ENCODE data around the gene TROAP. TPM values are rescaled to one million over a fixed set of nuclear protein-coding genes. Genes with fewer than 3 reads are reported as not detected.
A peak's percentile ranks its signal among the peaks of the same experiment; 100 is the strongest.

Gene TROAP
- total RNA-seq, 1 donor from 2014 or later, result 40.0 TPM

DNA sequence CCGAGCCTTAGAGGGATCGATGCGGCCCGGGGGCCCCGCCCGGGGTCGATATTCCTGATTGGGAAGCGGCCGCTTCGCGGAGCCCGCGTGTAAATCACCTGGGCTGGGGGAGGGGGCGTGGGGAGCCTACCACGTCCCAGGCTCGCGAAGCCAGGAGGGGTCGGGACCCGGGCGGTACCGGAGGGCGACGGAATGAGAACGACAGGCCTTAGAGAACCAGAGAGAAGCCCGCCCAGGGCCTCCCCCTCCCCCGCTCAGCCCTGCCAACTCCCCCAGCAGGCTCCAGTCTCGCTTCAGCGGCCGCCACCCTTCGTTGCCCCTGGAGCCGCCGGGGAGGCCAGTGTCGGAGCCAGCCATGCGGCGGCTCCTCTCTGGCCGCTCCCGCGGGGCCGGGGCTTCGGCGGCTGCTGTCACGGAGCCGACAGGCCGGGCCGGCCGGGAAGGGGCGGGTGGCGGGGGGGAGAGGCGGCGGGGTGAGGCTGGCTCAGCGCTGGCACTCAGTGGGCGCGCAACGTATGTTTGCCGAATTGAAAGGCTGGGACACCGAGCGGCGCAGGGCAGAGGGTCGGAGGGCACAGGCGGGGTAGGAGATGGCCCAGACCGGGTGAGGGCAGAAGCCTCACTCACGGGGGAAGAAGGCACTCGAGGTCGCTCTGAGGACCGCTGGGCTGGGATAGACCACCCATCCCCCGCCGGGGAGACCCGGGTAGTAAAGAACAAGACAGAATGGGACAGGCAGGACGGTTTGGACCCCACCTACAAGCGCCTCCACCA is 22.2 kb downstream of the TROAP start:
- Histone ChIP-seq H3K4me2 (peak overlapping the region; percentile 88), H3K4me1 (peaks cover 50% of the 10 kb centered on the region), H3K27ac (no peak overlapping the region), H2AFZ (replicated peaks) (no peak overlapping the region), H3K9me3 (ENCODE audit: low read depth) (no peaks in the 10 kb centered on the region), H3K36me3 (no peaks in the 10 kb centered on the region), H3K79me2 (ENCODE audit: low read depth) (no peaks in the 10 kb centered on the region), H3K4me3 (peak overlapping the region; percentile 48), H3K27me3 (peaks cover 100% of the 10 kb centered on the region), H3K9ac (no peak overlapping the region), H4K20me1 (ENCODE audit: low read depth) (peaks cover 41% of the 10 kb centered on the region), H3F3A (ENCODE audit: low read depth) (peaks cover 50% of the 10 kb centered on the region)
- peak; percentile 81 for DNase-seq (ENCODE audit: low spot score)
- no peak overlapping the region for H3K27ac Mint-ChIP-seq
- peak overlapping the region; percentile 85 for H3K4me3 Mint-ChIP-seq
- peak; percentile 93 for TF ChIP-seq EZH2 (IDR thresholded peaks at IDR 0.05)
- peak; percentile 95 for TF ChIP-seq EZH2phosphoT487 (IDR thresholded peaks at IDR 0.05)
- TF ChIP-seq, protein P1, sequence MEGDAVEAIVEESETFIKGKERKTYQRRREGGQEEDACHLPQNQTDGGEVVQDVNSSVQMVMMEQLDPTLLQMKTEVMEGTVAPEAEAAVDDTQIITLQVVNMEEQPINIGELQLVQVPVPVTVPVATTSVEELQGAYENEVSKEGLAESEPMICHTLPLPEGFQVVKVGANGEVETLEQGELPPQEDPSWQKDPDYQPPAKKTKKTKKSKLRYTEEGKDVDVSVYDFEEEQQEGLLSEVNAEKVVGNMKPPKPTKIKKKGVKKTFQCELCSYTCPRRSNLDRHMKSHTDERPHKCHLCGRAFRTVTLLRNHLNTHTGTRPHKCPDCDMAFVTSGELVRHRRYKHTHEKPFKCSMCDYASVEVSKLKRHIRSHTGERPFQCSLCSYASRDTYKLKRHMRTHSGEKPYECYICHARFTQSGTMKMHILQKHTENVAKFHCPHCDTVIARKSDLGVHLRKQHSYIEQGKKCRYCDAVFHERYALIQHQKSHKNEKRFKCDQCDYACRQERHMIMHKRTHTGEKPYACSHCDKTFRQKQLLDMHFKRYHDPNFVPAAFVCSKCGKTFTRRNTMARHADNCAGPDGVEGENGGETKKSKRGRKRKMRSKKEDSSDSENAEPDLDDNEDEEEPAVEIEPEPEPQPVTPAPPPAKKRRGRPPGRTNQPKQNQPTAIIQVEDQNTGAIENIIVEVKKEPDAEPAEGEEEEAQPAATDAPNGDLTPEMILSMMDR (IDR thresholded peaks at IDR 0.05), result no peak
- peaks cover 2% of the 10 kb centered on the region for H3K9me3 Mint-ChIP-seq
- no peaks in the 10 kb centered on the region for H3K36me3 Mint-ChIP-seq
- peaks cover 36% of the 10 kb centered on the region for H3K4me1 Mint-ChIP-seq
- H3K27me3 Mint-ChIP-seq (ENCODE audit: insufficient read depth, low read depth), result peaks cover 63% of the 10 kb centered on the region

GRCh38 chr12:49345825-49346658 is 23.0 kb downstream of the TROAP start:
- Mint-ChIP-seq H3K36me3 (no peaks in the 10 kb centered on the region), H3K9me3 (peaks cover 2% of the 10 kb centered on the region), H3K27me3 (ENCODE audit: insufficient read depth, low read depth) (peaks cover 55% of the 10 kb centered on the region), H3K4me1 (peaks cover 28% of the 10 kb centered on the region), H3K27ac (no peak overlapping the region), H3K4me3 (peak overlapping the region; percentile 85)
- DNase-seq (ENCODE audit: low spot score), result no peak
- Histone ChIP-seq H4K20me1 (ENCODE audit: low read depth) (peaks cover 41% of the 10 kb centered on the region), H3K79me2 (ENCODE audit: low read depth) (no peaks in the 10 kb centered on the region), H3K9me3 (ENCODE audit: low read depth) (no peaks in the 10 kb centered on the region), H3F3A (ENCODE audit: low read depth) (peaks cover 46% of the 10 kb centered on the region), H2AFZ (replicated peaks) (peak overlapping the region; percentile 51), H3K9ac (no peak overlapping the region), H3K4me2 (peak overlapping the region; percentile 88), H3K4me1 (peaks cover 44% of the 10 kb centered on the region), H3K27ac (no peak overlapping the region), H3K4me3 (peak overlapping the region; percentile 48), H3K36me3 (no peaks in the 10 kb centered on the region), H3K27me3 (peaks cover 92% of the 10 kb centered on the region)
- TF ChIP-seq, protein P1 (IDR thresholded peaks at IDR 0.05), result no peak
- TF ChIP-seq EZH2 (IDR thresholded peaks at IDR 0.05) (peak; percentile 99), EZH2phosphoT487 (IDR thresholded peaks at IDR 0.05) (no peak)

- H3K27ac Mint-ChIP-seq, result no peak within 1 kb of the TSS
- Histone ChIP-seq H3K27me3 (peaks cover 85% of the 10 kb centered on the region), H3K79me2 (ENCODE audit: low read depth) (no peaks in the 10 kb centered on the region), H4K20me1 (ENCODE audit: low read depth) (peaks cover 41% of the 10 kb centered on the region), H3K4me1 (peaks cover 37% of the 10 kb centered on the region), H2AFZ (replicated peaks) (peak within 1 kb of the TSS; percentile 72), H3K9ac (no peak within 1 kb of the TSS), H3K9me3 (ENCODE audit: low read depth) (no peaks in the 10 kb centered on the region), H3K4me2 (peak within 1 kb of the TSS; percentile 88), H3K4me3 (peak within 1 kb of the TSS; percentile 48), H3K27ac (no peak within 1 kb of the TSS), H3F3A (ENCODE audit: low read depth) (peaks cover 38% of the 10 kb centered on the region), H3K36me3 (no peaks in the 10 kb centered on the region)
- no peaks in the 10 kb centered on the region for H3K36me3 Mint-ChIP-seq
- H3K4me3 Mint-ChIP-seq, result peak within 1 kb of the TSS; percentile 85
- DNase-seq (ENCODE audit: low spot score), result peak; percentile 74
- peaks cover 51% of the 10 kb centered on the region for H3K27me3 Mint-ChIP-seq (ENCODE audit: insufficient read depth, low read depth)
- TF ChIP-seq EZH2 (IDR thresholded peaks at IDR 0.05) (peak; percentile 98), EZH2phosphoT487 (IDR thresholded peaks at IDR 0.05) (peak; percentile 98)
- TF ChIP-seq, protein P1 (IDR thresholded peaks at IDR 0.05), result no peak
- peaks cover 2% of the 10 kb centered on the region for H3K9me3 Mint-ChIP-seq
- H3K4me1 Mint-ChIP-seq, result peaks cover 28% of the 10 kb centered on the region
Measured at GRCh38 chr12:49346659-49347310, 23.7 kb downstream of the TROAP start, which contains the start of gene DNAJC22. DNAJC22 (plus strand) TSS chr12:49346888; CDS start chr12:49348873, 1,985 bp downstream.

Measured in neural progenitor cell (in vitro differentiated cells).